Neuronal stem cell (in vitro differentiated cells): ENCODE measurements around the gene ADARB1.
A peak's percentile ranks its signal among the peaks of the same experiment; 100 is the strongest.

Source experiments
- DNase-seq: peaks from one replicate; pipeline ENCODE4 v3.0.0-alpha.2; 2013; ENCODE audit warnings: low spot score
- H2AFZ ChIP-seq: one replicate; pipeline ENCODE4 v1.6.1; 2013; ENCODE audit warnings: mild to moderate bottlenecking, low read length, inconsistent platforms
- H2AK5ac ChIP-seq: 2 replicates; pipeline ENCODE4 v1.6.1; 2013; ENCODE audit warnings: low read depth, mild to moderate bottlenecking, inconsistent platforms, low read length, moderate library complexity, mixed read lengths
- H2BK120ac ChIP-seq: 2 replicates; pipeline ENCODE4 v1.6.1; 2013; ENCODE audit warnings: low read depth, mild to moderate bottlenecking, inconsistent platforms, low read length, moderate library complexity, mixed read lengths
- H2BK12ac ChIP-seq: one replicate; pipeline ENCODE4 v1.6.1; 2013; ENCODE audit warnings: low read length, inconsistent platforms
- H2BK15ac ChIP-seq: 2 replicates; pipeline ENCODE4 v1.6.1; 2013; ENCODE audit warnings: mild to moderate bottlenecking, low read length, inconsistent platforms, mixed read lengths
- H2BK5ac ChIP-seq: one replicate; pipeline ENCODE4 v1.6.1; 2013; ENCODE audit warnings: inconsistent platforms, mild to moderate bottlenecking, low read length, moderate library complexity
- H3K14ac ChIP-seq: one replicate; pipeline ENCODE4 v1.6.1; 2013; ENCODE audit warnings: low read length, inconsistent platforms
- H3K18ac ChIP-seq: 2 replicates; pipeline ENCODE4 v1.6.1; 2013; ENCODE audit warnings: low read length, inconsistent platforms
- H3K23ac ChIP-seq: 2 replicates; pipeline ENCODE4 v1.6.1; 2013; ENCODE audit warnings: low read depth, mild to moderate bottlenecking, mixed read lengths, low read length, inconsistent platforms; ENCODE audit not compliant: poor library complexity
- H3K27ac ChIP-seq: replicated peaks from 3 replicates; pipeline ENCODE4 v1.5.1; 2013; ENCODE audit warnings: low read length, inconsistent platforms
- H3K27me3 ChIP-seq, 3 experiments: 2 replicates each; pipeline ENCODE4 v1.6.1; 2013; ENCODE audit warnings: low read length in 3 of 3, mild to moderate bottlenecking in 2 of 3, inconsistent platforms in 1 of 3, low read depth in 1 of 3, mixed read lengths in 1 of 3, moderate library complexity in 1 of 3; ENCODE audit not compliant: control insufficient read depth in 3 of 3, insufficient read depth in 3 of 3
- H3K36me3 ChIP-seq, 2 donors: replicated peaks in 1 of 2; 2 replicates each; pipeline ENCODE4 v1.6.1; 2013; ENCODE audit warnings: low read length in 2 of 2; ENCODE audit not compliant: control insufficient read depth in 2 of 2, insufficient read depth in 2 of 2
- H3K4ac ChIP-seq: 2 replicates; pipeline ENCODE4 v1.6.1; 2013; ENCODE audit warnings: inconsistent platforms, mild to moderate bottlenecking, low read length, moderate library complexity
- H3K4me1 ChIP-seq, 2 donors: 1 replicate in 1 of 2; 2 replicates in 1 of 2; pipeline ENCODE4 v1.6.1; 2013; ENCODE audit warnings: low read length in 2 of 2, low read depth in 1 of 2; ENCODE audit not compliant: control insufficient read depth in 2 of 2, insufficient read depth in 1 of 2
- H3K4me2 ChIP-seq: one replicate; pipeline ENCODE4 v1.6.1; 2013; ENCODE audit warnings: mild to moderate bottlenecking, low read length, inconsistent platforms; ENCODE audit not compliant: insufficient read depth, poor library complexity, severe bottlenecking
- H3K4me3 ChIP-seq, 2 donors: 2 replicates each; pipeline ENCODE4 v1.5.1; 2013; ENCODE audit warnings: low read length in 2 of 2, mild to moderate bottlenecking in 2 of 2, inconsistent platforms in 1 of 2, moderate library complexity in 1 of 2
- H3K79me1 ChIP-seq: one replicate; pipeline ENCODE4 v1.6.1; 2013; ENCODE audit warnings: low read depth, mild to moderate bottlenecking, inconsistent platforms, low read length, moderate library complexity
- H3K9ac ChIP-seq: one replicate; pipeline ENCODE4 v1.6.1; 2013; ENCODE audit warnings: mild to moderate bottlenecking, low read depth, low read length, inconsistent platforms; ENCODE audit not compliant: poor library complexity
- H3K9me3 ChIP-seq, 2 donors: replicated peaks in 1 of 2; 2 replicates each; pipeline versions ENCODE3 to v1.6.1; 2013; ENCODE audit warnings: low read length in 2 of 2, mild to moderate bottlenecking in 2 of 2, inconsistent platforms in 1 of 2, low read depth in 1 of 2, mixed read lengths in 1 of 2, moderate library complexity in 1 of 2; ENCODE audit not compliant: control insufficient read depth in 2 of 2, insufficient read depth in 1 of 2
- H4K8ac ChIP-seq: one replicate; pipeline ENCODE4 v1.6.1; 2013; ENCODE audit warnings: low read depth, mild to moderate bottlenecking, inconsistent platforms, low read length, moderate library complexity
- H4K91ac ChIP-seq: one replicate; pipeline ENCODE4 v1.6.1; 2013; ENCODE audit warnings: low read length, low read depth, mild to moderate bottlenecking, inconsistent platforms; ENCODE audit not compliant: poor library complexity
- WGBS, 2 donors: extraction: QIAGEN DNeasy Blood & Tissue Kit; methylation state at CpG; one replicate each; pipeline ENCODE4 v1.1.7; 2013; ENCODE audit warnings: missing lambda C conversion rate in 2 of 2, mixed read lengths in 1 of 2; ENCODE audit not compliant: insufficient read length in 2 of 2, insufficient replicate concordance in 1 of 2; ENCODE audit errors: extremely low coverage in 2 of 2; 5-methylcytosine and 5-hydroxymethylcytosine counted together

Gene ADARB1

GRCh38 chr21:45224189-45224938, 150.0 kb downstream of the ADARB1 start:
- H3K27me3 ChIP-seq: no peaks in the 10 kb centered on the region
- no peak overlapping the region for H3K4me2 ChIP-seq
- H3K14ac ChIP-seq: no peak overlapping the region
- no peak overlapping the region for H3K27ac ChIP-seq
- H3K9ac ChIP-seq: no peak overlapping the region
- no peak overlapping the region for H2AFZ ChIP-seq
- peak overlapping the region; percentile 68 for H3K18ac ChIP-seq
- H4K91ac ChIP-seq: no peak overlapping the region
- peak overlapping the region; percentile 82 for H3K23ac ChIP-seq
- WGBS, 2 donors: no CpG with 5 or more reads among the region's 24 CpGs
- no peak overlapping the region for H2BK5ac ChIP-seq
- peak overlapping the region; percentile 34 for H2AK5ac ChIP-seq
- H2BK15ac ChIP-seq: no peak overlapping the region
- H3K4me1 ChIP-seq: peaks cover 0 to 2% of the 10 kb centered on the region in 2 donors
- H2BK12ac ChIP-seq: no peak overlapping the region
- no peaks in the 10 kb centered on the region for H3K9me3 ChIP-seq
- H2BK120ac ChIP-seq: no peak overlapping the region
- no peaks in the 10 kb centered on the region for H3K79me1 ChIP-seq
- no peak overlapping the region for H3K4me3 ChIP-seq
- no peak overlapping the region for H3K4ac ChIP-seq
- peaks cover 1 to 3% of the 10 kb centered on the region in 2 donors for H3K36me3 ChIP-seq
- H4K8ac ChIP-seq: no peak overlapping the region
- DNase-seq: no peak

GRCh38 chr21:45225041-45225740, 150.8 kb downstream of the ADARB1 start:
- H3K27me3 ChIP-seq: no peaks in the 10 kb centered on the region
- no CpG with 5 or more reads among the region's 11 CpGs for WGBS, 2 donors
- no peak overlapping the region for H2BK5ac ChIP-seq
- H3K4me2 ChIP-seq: no peak overlapping the region
- H3K9me3 ChIP-seq: no peaks in the 10 kb centered on the region
- no peak overlapping the region for H2BK120ac ChIP-seq
- no peak overlapping the region for H3K18ac ChIP-seq
- no peak overlapping the region for H3K14ac ChIP-seq
- H3K23ac ChIP-seq: no peak overlapping the region
- H4K8ac ChIP-seq: no peak overlapping the region
- H4K91ac ChIP-seq: no peak overlapping the region
- no peak overlapping the region for H3K4me3 ChIP-seq
- H3K27ac ChIP-seq: no peak overlapping the region
- no peak overlapping the region for H2BK15ac ChIP-seq
- H2AK5ac ChIP-seq: no peak overlapping the region
- H3K4me1 ChIP-seq: peaks cover 0 to 2% of the 10 kb centered on the region in 2 donors
- no peak overlapping the region for H2AFZ ChIP-seq
- H3K79me1 ChIP-seq: no peaks in the 10 kb centered on the region
- H3K9ac ChIP-seq: no peak overlapping the region
- H2BK12ac ChIP-seq: no peak overlapping the region
- no peak overlapping the region for H3K4ac ChIP-seq
- peaks cover 1 to 3% of the 10 kb centered on the region in 2 donors for H3K36me3 ChIP-seq
- no peak for DNase-seq

GRCh38 chr21:45225741-45226327, 151.5 kb downstream of the ADARB1 start:
- no peak overlapping the region for H3K4ac ChIP-seq
- no peak overlapping the region for H4K91ac ChIP-seq
- no peak overlapping the region for H4K8ac ChIP-seq
- no peak overlapping the region for H2AK5ac ChIP-seq
- no peak overlapping the region for H3K4me2 ChIP-seq
- no peak overlapping the region for H2AFZ ChIP-seq
- H3K36me3 ChIP-seq: peaks cover 1 to 3% of the 10 kb centered on the region in 2 donors
- no CpG with 5 or more reads among the region's 16 CpGs for WGBS, 2 donors
- H2BK15ac ChIP-seq: no peak overlapping the region
- no peaks in the 10 kb centered on the region for H3K79me1 ChIP-seq
- H3K18ac ChIP-seq: no peak overlapping the region
- DNase-seq: no peak
- H3K9me3 ChIP-seq: no peaks in the 10 kb centered on the region
- no peak overlapping the region for H2BK120ac ChIP-seq
- H2BK5ac ChIP-seq: no peak overlapping the region
- H3K23ac ChIP-seq: no peak overlapping the region
- H3K4me3 ChIP-seq: no peak overlapping the region
- H3K27ac ChIP-seq: no peak overlapping the region
- no peak overlapping the region for H3K9ac ChIP-seq
- H3K14ac ChIP-seq: no peak overlapping the region
- H3K27me3 ChIP-seq: no peaks in the 10 kb centered on the region
- peaks cover 0 to 2% of the 10 kb centered on the region in 2 donors for H3K4me1 ChIP-seq
- no peak overlapping the region for H2BK12ac ChIP-seq
